HG03558 (cell line): ENCODE measurements around the gene IL1R1.

Source experiments
- ATAC-seq: cut with Tn5 transposase; IDR thresholded peaks from one replicate; pipeline ENCODE4 v1.9.1; 2021; ENCODE audit warnings: moderate number of reproducible peaks; ENCODE audit not compliant: unreplicated experiment; ENCODE audit errors: extremely low read depth

IL1R1 gene

GRCh38 chr2:102131564-102131963 lies 11.0 kb upstream of the IL1R1 start:
- ATAC-seq = no peak

DNA sequence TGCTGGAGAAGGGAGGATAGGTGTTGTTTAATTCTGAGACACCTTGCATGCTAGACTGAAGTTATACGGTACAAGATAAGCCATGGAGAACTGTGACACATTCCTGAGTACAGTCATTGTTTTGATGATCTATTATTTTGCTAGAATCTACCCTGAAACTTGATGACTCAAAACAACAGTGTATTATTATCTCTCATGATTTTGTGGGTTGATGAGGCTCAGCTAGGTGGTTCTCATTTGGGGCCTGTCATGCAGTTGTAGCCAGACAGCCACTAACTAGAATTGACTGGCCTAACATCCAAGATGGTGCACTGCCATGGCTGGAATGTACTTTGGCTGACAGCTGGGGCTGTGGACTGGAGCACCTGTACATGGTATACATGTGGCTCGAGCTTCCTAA lies 5.4 kb upstream of the IL1R1 start:
- no peak for ATAC-seq

DNA sequence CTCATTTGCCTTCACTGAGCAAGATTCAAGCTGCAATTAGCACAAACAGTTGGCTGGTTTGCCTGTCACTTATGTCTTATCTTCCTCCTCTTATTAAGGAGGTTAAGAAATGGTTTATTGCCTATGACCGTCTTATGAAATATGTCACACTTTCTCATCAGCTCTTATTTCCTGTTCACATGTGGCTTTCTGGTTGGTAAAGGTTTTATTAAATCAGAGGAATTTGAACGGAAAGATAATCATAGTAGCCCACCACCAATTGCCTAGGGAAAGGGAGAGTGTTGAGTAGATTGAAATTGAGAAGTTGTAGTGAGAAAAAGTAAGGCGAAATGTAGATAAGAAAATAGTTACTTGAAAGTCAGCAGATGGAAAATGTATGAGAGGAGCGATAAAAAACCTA lies 4.2 kb upstream of the IL1R1 start:
- no peak for ATAC-seq

GRCh38 chr2:102139851-102140250 lies 2.7 kb upstream of the IL1R1 start:
- no peak for ATAC-seq

- no peak for ATAC-seq
Measured at GRCh38 chr2:102140377-102140776, 2.2 kb upstream of the IL1R1 start.

DNA sequence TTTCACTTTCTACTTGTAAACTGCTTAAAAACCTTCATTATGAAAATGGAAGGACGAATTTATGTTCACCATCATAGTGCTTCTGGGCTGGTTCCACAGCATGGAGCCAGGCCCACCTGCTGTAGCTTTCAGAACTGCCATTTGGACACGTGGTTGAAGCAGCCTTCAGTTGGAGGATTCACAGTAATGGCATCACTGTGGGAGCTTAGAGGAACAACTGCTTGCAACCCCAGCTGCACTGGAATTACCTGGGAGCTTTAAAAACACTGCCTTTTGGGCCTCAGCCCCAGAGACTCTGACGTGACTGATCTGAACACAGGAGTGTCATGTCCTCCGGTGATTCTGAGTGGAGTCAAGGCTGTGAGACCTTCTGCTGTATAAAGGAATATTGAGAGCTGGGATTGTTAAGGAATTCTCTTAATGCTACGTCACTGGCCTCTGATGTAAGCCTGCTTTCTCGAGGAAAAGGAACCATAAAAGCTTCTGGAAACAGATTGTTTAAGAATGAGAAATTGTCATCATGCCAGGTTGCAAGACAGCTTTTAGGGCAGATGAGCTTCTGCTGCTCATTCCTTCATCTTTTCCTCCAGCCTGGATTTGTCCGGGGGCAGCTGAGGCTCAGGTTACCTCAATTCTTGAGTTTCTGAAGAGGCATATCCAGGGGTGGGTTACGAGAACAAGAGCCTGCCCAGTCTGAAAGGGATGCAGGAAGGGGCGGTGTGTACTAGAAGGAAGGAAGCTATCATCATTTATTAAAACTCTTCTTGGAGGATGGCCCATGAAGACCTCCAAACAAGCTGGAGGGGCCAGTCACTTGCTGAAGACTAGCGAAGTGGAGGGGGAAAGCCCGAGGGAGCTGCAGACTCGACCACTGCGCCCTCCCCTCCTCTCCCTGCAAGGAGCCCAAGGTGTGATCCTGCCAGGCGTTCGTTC lies 1.3 kb upstream of the IL1R1 start:
- no peak for ATAC-seq

DNA sequence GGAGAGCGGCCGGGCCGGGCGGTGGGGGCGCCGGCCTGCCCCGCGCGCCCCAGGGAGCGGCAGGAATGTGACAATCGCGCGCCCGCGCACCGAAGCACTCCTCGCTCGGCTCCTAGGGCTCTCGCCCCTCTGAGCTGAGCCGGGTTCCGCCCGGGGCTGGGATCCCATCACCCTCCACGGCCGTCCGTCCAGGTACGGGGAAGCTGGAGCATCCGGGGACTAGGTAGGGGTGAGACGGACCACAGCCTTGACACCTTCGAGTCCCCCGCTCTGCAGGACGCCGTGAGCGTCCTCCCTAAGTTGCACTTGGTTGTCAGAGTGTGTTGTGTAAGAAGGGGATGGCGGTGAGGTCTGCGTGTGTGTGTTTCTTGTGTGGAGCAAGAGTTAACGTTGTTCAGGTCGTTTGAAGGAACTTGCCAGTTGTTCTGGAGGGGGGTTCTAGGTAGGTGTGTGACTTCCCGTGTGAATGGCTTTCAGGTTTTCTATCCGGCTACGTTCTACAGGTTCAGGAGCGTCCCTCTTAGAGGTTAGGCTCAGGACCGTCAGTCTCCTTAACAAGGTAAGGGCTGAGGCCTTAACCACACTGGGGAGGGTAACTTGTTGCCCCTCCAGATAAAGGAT lies 393 bp downstream of the IL1R1 start:
- ATAC-seq = no peak

DNA sequence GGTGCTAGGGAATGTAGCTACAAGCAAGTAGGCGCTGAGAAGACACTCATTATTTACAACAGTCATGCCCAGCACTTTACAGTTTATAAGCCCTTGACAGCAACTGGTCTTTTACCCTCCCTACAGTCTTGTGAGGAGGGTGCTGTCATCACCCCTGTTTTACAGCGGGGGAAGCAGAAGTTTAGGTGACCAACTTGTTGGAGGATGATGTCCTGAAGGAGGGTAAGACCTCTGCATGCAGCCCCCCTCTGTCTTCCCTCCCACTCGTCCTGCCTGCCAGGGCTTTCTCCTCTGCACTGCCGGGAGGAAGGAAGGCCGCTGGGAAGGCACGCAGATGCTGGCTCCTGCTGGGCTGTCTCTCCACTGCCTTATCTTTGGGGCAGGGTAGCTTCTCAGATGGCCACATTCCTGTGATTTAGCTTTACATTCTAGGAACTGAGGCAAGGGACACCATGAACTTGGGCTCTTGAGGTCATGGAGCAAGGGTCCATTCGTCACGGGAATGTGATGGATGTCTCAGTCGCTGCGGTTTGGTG lies 972 bp downstream of the IL1R1 start:
- no peak for ATAC-seq

DNA sequence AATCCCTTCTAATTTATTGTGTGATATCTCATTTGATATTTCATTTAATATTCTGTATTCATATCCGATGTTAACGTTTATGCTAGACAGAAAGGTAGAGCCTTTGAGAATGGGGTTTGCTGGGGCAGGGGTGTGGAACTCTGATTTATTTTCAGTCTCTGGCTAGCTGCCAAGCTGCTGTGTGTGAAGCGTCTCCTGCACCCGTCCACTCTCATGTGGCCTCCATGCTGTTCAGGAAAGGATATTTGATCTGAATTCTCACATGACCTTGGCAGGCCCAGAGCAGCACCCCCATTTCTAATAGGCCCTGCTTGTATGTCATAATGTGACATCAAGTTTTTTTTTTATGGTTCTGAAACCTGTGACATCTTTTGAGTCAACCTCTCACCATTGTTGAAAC lies 1.6 kb downstream of the IL1R1 start:
- no peak for ATAC-seq

DNA sequence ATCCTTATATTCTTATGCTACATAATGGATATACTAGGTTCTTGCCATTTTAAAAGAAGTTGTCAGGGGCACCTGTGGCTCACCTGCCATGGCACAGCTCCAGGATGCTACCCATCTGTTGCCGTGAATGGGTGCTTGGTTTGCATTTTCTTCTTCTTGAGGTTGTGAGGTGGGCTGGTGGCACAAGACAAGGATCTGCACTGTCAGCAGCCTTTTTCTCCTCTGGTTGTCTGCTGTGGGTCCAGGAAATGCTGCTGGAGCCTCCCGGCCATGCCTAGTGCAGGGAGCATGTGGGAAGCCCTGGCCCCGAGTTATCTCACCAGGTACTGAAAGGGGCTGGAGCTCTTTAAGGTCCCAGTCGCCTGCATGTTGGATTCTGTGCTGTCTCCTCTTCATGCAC lies 2.6 kb downstream of the IL1R1 start:
- ATAC-seq = no peak

DNA sequence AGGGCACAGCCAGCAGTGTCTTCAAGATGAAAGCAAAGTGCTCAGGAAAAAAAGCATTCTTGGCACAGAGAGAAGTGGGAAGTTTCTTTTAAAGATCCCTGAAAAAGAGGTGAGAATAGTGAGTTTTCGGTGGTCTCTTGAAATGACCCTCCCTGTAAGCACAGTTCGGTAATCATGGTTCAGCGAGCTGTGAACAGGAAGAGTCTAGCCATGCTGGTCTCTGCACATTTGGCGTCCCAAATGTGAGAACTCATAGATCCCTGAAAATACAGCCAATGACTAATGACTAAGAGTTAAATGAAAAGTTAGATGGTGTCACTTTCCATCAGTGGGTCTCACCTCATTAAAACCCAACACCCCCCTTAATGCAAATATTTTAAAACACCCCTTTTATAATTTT lies 3.4 kb downstream of the IL1R1 start:
- no peak for ATAC-seq

DNA sequence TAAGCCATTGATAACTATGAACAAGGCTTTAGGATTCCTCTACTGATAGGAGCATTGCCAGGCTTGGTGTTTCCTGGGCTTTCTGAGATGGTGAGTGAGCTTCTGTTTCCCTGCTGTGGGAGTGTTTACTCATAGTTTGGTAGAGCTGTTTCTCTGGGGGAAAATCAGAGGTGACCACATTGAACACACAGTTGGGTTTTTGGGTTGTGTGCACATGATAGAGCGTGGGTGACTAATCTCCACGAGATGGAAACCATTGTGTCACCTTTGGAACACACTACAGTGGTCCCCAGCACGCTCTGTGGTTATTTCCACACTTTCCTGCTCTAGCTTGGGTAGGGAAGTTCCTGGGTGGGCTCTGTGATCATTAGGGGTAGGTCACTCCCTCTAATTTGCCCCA lies 5.4 kb downstream of the IL1R1 start:
- no peak for ATAC-seq

DNA sequence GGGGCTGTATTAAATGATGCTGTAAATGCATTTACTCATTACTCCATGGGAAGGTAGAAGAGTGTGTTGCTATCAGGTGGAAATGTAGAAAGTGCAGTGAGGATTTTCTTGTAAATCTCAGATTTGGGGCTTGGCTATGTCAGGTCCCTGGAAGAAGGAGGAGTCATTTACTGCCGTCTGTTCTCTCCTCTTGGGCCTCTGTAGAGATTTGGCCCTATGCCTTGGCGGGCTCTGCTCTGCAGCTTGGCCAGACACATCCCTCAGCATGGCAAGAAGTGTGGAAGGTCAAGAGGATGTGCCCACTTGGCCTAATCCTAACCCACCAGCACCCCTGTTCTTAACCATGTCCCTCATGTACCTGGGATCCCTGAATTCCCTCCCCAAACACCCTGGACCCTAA lies 6.7 kb downstream of the IL1R1 start:
- no peak for ATAC-seq

GRCh38 chr2:102149644-102150455 lies 7.3 kb downstream of the IL1R1 start:
- ATAC-seq = no peak

DNA sequence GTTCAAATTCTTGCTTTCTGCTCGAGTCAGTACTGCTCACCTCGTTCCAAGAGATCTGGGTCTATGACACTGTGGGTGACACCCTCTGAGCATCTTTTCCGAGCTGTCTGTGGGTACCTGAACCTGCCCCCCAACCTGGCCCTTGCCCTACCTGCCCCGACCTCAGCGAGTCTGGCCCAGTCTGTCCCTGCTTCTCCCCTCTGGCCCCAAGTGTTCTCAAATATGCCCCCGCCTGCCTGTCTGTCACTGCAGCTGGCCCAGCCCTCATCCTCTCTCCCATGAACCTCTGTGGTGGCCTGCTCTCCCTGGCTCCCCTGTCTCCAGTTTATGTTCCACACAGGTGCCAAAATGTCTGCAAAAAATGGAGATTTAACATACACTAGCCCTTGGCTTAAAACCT lies 11.8 kb downstream of the IL1R1 start:
- no peak for ATAC-seq

DNA sequence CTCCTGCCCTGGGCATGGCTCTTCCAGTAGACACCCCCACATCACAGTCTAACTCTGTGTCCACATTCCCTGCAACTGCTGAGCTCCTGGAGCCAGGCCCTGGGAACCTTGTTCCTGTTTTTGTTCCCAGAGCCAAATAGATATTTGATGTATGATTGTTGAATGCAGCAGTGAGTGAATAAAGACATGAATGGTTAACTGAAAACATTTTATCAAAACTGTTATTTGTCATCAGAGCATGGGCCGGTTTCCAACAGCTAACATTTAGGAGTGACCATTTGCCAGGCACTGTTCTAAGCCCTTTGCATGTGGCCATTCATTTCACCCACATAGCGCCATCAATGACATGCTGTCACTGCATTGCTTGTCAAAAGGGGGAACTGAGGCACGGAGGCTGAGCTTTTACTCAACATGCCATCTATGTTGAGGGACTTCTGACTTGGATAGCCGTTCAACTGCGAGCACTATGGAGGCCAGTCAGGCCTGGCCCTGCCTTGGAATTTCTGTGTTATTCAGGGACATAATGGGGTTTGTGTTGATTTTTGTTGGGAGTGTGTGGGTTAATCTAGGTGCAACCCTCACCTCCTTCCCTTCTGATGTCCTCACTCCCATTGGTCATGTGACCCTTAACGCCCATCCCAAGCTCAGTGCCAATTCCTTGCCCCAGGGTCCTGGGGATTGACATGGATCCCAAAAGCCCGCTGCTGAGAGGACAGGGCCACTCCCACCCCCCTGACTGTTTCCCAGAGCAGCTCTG lies 12.6 kb downstream of the IL1R1 start:
- ATAC-seq = no peak

GRCh38 chr2:102155703-102156515 lies 13.4 kb downstream of the IL1R1 start:
- ATAC-seq = no peak

GRCh38 chr2:102158011-102158755 lies 15.6 kb downstream of the IL1R1 start:
- ATAC-seq = no peak

- no peak for ATAC-seq
Measured at GRCh38 chr2:102159295-102159694, 16.7 kb downstream of the IL1R1 start.
